ENCODE data around the gene RNF40.

The RNF40 gene

DNA sequence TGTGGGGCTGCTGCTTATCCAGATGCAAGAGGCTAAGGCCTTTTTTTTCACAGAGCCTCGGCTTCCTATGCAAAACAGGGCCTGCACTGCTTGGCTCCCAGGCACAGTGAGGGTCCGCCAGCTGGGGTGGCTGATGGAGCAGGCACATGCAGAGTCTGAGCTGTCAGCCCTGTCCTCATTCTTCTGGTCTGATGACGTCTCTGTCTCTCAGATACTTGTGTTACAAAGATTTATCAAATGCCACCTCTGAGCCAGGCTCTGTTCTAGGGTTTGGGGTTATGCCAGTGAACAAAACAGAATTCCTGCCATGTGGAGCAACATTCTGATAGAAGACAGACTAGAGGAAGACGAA, 4.8 kb downstream of the RNF40 start:
- TF ChIP-seq, protein P1, sequence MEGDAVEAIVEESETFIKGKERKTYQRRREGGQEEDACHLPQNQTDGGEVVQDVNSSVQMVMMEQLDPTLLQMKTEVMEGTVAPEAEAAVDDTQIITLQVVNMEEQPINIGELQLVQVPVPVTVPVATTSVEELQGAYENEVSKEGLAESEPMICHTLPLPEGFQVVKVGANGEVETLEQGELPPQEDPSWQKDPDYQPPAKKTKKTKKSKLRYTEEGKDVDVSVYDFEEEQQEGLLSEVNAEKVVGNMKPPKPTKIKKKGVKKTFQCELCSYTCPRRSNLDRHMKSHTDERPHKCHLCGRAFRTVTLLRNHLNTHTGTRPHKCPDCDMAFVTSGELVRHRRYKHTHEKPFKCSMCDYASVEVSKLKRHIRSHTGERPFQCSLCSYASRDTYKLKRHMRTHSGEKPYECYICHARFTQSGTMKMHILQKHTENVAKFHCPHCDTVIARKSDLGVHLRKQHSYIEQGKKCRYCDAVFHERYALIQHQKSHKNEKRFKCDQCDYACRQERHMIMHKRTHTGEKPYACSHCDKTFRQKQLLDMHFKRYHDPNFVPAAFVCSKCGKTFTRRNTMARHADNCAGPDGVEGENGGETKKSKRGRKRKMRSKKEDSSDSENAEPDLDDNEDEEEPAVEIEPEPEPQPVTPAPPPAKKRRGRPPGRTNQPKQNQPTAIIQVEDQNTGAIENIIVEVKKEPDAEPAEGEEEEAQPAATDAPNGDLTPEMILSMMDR (IDR thresholded peaks at IDR 0.05; ENCODE audit: low read depth, low read length, poor library complexity, severe bottlenecking), result no peak
- TF ChIP-seq EZH2phosphoT487 (IDR thresholded peaks at IDR 0.05; ENCODE audit: borderline replicate concordance, low read length), result no peak
- H3F3A ChIP-seq (ENCODE audit: control insufficient read depth, insufficient read depth), result no peaks in the 10 kb centered on the region
- peaks cover 14% of the 10 kb centered on the region for H3K4me1 ChIP-seq (ENCODE audit: control insufficient read depth, low read length)
- H3K36me3 ChIP-seq (ENCODE audit: control insufficient read depth, low read length), result peaks cover 92% of the 10 kb centered on the region
- H3K9me3 ChIP-seq (ENCODE audit: control insufficient read depth, insufficient read depth, low read length), result no peaks in the 10 kb centered on the region
- H3K9me2 ChIP-seq (replicated peaks; ENCODE audit: control insufficient read depth, low read length), result no peaks in the 10 kb centered on the region
- no peak overlapping the region for H3K4me3 ChIP-seq (ENCODE audit: low read length)
- peaks cover 25% of the 10 kb centered on the region for H3K79me2 ChIP-seq (ENCODE audit: control insufficient read depth, low read length)
- peaks cover 4% of the 10 kb centered on the region; the same call in 1 of the 2 replicates for H4K20me1 ChIP-seq (ENCODE audit: control insufficient read depth, insufficient read depth, low read depth, low read length)
- H3K27me3 ChIP-seq (ENCODE audit: control insufficient read depth, low read length), result no peaks in the 10 kb centered on the region
- H3K27ac ChIP-seq (ENCODE audit: low read depth, low read length), result no peak overlapping the region
- H3K4me2 ChIP-seq (ENCODE audit: low read length), result no peak overlapping the region

DNA sequence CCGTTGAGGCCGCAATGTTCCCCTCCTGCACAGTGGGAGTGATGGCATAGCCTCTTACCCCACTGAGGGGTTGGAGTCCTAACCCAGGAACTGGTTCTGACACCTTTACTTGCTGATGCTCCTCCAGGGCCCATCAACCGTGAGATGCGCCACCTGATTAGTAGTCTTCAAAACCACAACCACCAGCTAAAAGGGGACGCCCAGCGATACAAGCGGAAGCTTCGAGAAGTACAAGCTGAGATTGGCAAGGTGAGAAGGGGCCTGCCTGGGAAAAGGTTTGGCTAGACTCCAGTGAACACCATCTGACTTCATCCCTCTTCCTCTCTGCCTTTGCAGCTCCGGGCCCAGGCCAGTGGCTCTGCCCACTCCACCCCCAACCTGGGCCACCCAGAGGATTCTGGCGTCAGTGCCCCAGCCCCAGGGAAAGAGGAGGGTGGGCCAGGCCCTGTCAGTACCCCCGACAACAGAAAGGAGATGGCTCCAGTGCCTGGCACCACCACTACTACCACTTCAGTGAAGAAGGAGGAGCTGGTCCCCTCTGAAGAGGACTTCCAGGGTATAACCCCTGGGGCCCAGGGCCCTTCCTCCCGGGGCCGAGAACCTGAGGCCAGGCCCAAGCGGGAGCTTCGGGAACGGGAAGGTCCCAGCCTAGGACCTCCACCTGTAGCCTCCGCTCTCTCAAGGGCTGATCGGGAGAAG, 5.8 kb downstream of the RNF40 start:
- Histone ChIP-seq H3K4me1 (ENCODE audit: control insufficient read depth, low read length) (peaks cover 11% of the 10 kb centered on the region), H4K20me1 (ENCODE audit: control insufficient read depth, insufficient read depth, low read depth, low read length) (peaks cover 1% of the 10 kb centered on the region; the same call in 1 of the 2 replicates), H3K36me3 (ENCODE audit: control insufficient read depth, low read length) (peaks cover 95% of the 10 kb centered on the region), H3K79me2 (ENCODE audit: control insufficient read depth, low read length) (peaks cover 17% of the 10 kb centered on the region), H3F3A (ENCODE audit: control insufficient read depth, insufficient read depth) (no peaks in the 10 kb centered on the region), H3K27ac (ENCODE audit: low read depth, low read length) (no peak overlapping the region), H3K4me3 (ENCODE audit: low read length) (no peak overlapping the region), H3K4me2 (ENCODE audit: low read length) (no peak overlapping the region), H3K9me2 (replicated peaks; ENCODE audit: control insufficient read depth, low read length) (no peaks in the 10 kb centered on the region), H3K9me3 (ENCODE audit: control insufficient read depth, insufficient read depth, low read length) (no peaks in the 10 kb centered on the region), H3K27me3 (ENCODE audit: control insufficient read depth, low read length) (no peaks in the 10 kb centered on the region)
- no peak for TF ChIP-seq EZH2phosphoT487 (IDR thresholded peaks at IDR 0.05; ENCODE audit: borderline replicate concordance, low read length)
- TF ChIP-seq, protein P1 (IDR thresholded peaks at IDR 0.05; ENCODE audit: low read depth, low read length, poor library complexity, severe bottlenecking), result no peak

DNA sequence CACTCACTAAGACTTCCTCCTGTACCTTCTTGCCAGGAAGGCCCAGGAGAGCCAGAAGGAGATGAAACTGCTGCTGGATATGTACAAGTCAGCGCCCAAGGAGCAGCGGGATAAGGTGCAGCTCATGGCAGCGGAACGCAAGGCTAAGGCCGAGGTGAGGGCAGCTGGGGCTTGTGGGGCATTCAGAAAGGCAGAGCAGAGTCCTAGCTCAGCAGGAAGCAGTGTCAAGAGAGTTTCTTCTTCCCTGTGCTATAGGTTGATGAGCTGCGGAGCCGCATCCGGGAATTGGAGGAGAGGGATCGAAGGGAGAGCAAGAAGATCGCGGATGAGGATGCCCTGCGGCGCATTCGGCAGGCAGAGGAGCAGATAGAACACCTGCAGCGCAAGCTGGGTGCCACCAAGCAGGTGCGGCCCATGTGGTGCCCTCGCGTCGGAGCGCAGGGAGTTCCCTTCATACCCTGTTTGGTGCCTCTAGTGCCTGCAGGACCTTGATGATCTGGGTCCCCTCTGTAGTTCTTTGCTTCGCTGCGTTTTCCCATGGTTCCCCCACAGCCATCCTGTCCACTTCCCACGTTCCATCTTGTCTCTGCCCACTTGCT, 6.6 kb downstream of the RNF40 start:
- Histone ChIP-seq H3K79me2 (ENCODE audit: control insufficient read depth, low read length) (peaks cover 9% of the 10 kb centered on the region), H3K36me3 (ENCODE audit: control insufficient read depth, low read length) (peaks cover 95% of the 10 kb centered on the region), H3K27ac (ENCODE audit: low read depth, low read length) (no peak overlapping the region), H3K4me1 (ENCODE audit: control insufficient read depth, low read length) (peaks cover 3% of the 10 kb centered on the region), H3K9me2 (replicated peaks; ENCODE audit: control insufficient read depth, low read length) (no peaks in the 10 kb centered on the region), H3F3A (ENCODE audit: control insufficient read depth, insufficient read depth) (no peaks in the 10 kb centered on the region), H3K4me2 (ENCODE audit: low read length) (no peak overlapping the region), H3K9me3 (ENCODE audit: control insufficient read depth, insufficient read depth, low read length) (no peaks in the 10 kb centered on the region), H3K4me3 (ENCODE audit: low read length) (no peak overlapping the region), H3K27me3 (ENCODE audit: control insufficient read depth, low read length) (no peaks in the 10 kb centered on the region), H4K20me1 (ENCODE audit: control insufficient read depth, insufficient read depth, low read depth, low read length) (no peaks in the 10 kb centered on the region)
- TF ChIP-seq EZH2phosphoT487 (IDR thresholded peaks at IDR 0.05; ENCODE audit: borderline replicate concordance, low read length), result no peak
- TF ChIP-seq, protein P1 (IDR thresholded peaks at IDR 0.05; ENCODE audit: low read depth, low read length, poor library complexity, severe bottlenecking), result no peak
